ENCODE data around the gene NDST1.

Gene NDST1

GRCh38 chr5:150489360-150490295 is 18.3 kb upstream of the NDST1 start:
- no peak for DNase-seq

DNA sequence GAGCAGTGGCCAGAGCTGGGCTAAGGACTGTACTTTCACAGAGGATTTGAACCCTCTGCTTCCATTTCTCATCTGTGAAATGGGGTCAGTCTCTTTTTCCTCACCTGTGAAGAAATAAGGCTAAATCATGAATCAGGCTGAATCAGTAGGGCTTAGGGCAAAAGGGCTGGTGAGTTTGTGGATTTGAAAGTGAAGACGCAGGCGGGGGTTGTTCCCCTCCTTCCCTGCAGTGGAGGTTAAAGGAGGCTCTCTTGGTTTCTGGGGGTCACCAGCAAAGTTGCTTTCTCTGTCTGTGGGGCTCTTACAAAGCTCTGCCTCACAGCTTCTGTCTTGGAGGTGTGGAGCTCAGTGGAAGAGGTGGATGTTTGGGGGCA is 17.6 kb upstream of the NDST1 start:
- no peak for DNase-seq

GRCh38 chr5:150490754-150491153 is 17.2 kb upstream of the NDST1 start:
- DNase-seq = no peak

DNA sequence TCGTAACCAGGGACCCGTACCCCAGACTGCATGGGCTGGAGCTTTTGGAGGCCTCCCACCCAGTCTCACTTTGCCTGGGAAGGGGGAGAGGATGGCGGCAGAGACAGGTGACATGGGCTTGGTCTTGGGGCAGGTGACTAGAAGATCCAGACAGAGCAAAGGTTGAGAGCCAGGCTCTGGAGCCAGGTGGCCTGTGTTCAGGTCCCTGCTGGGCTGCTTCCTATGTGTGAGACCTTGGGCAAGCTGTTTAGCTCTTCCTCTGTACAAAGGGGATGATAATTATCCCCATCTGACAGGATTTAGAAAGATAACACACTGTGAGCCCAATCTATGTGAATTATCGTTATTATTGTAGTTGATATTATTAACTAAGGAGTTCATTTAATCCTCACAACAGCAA is 16.1 kb upstream of the NDST1 start:
- no peak for DNase-seq

GRCh38 chr5:150492621-150493020 is 15.3 kb upstream of the NDST1 start:
- no peak for DNase-seq

DNA sequence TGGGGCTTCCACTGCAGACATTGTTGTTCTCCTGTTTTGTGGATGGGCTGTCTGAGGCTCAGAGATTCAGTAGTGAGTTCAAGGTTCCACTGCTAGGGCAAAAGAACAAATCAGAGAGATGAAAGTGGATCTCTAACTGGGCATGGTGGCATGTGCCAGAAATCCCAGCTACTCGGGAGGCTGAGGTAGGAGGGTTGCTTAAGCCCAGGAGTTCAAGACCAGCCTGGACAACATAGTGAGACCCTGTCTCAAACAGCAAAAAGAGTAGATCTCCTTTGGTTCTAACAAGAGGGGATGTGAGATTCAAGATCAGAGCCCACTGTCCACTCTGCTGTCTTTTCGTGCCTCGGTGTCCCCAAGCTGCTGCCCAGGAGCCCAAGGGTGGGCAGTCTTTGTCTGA is 11.8 kb upstream of the NDST1 start:
- no peak for DNase-seq

GRCh38 chr5:150496534-150496933 is 11.4 kb upstream of the NDST1 start:
- DNase-seq = no peak

DNA sequence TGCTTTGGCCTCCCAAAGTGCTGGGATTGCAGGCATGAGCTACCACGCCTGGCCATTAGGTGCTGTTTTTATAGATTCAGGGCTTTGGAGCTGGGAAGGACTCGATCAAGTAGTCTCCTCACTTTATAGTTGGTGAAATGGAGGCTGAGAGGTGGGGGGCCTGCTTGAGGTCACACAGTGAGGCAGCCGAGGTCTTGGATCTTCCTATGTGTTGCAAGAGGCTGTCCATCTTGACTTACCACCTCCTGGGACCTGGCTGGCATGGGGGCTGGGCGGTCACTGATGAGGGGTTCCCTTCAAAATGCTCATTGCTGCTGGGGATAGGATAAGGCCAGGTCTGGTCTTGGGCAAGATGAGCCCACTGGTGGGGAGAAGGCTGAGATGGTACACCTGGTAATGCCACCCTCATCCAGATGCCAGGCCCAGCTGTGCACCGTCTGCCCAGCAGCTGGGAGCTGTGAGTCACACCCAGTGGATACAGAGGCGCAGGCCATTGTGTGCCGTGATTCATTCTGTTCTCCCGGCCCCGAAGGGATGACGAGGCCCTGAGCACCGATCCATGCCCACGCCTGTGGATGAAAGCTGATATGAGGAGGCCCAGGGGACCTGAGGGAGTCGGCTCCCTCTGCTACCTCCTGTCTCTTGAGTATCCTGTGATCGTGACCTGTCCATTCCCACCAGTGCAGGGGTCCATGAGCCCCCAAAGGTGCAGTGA is 10.5 kb upstream of the NDST1 start:
- DNase-seq = no peak

GRCh38 chr5:150497989-150498317 is 10.0 kb upstream of the NDST1 start:
- DNase-seq = no peak

GRCh38 chr5:150498501-150498900 is 9.4 kb upstream of the NDST1 start:
- DNase-seq = no peak

GRCh38 chr5:150498971-150499370 is 9.0 kb upstream of the NDST1 start:
- DNase-seq = no peak

DNA sequence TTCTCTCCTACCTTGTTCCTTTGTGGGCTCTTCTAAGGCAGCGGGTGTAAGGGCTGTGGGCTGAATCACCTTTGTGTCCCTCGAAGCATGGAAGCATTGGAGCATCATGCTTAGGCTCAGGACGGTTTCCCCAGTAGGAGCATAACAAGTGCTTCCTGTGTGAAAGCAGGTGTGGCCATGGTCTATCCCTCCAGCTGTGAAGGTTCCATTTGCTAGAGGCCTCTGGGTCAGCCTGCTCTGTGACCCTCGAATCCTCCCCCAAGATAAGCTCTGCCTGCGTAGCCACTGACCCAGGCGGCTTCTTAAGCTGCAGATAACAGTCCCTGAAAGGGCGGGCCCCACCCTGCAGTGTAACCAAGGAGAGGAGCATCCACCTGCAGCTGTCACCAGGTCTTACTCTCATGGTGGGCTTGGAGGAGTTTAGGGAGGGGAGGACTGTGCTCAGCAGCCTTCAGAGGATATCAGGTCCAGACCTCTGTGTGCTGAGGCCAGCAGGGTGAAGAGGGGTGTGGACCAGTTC is 8.4 kb upstream of the NDST1 start:
- no peak for DNase-seq

DNA sequence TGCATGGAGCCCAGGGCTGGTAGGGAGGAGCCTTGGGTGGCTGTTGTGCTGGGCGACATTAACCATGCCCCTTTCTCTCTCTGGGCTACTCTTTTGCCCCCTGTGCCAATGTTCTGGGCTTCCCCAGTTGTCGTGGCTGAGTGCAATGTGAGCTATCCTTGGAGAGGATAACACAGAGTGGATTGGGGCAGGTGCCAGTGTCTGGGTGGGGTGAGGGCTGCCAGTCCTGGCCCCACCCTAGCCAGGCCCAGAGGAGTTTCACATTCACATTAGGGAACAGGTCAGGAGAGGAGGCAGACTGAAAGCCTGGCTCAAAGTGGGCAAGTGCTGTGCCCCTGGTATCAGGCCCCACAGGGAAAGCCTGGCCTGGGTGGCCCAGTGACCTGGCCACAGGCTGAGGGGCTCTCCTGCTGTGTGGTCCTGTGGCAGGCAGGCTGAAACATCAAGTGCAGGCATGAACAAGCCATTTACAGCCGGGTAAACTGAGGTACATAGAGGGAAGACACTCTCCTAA is 7.5 kb upstream of the NDST1 start:
- no peak for DNase-seq

GRCh38 chr5:150500905-150501304 is 7.0 kb upstream of the NDST1 start:
- DNase-seq = no peak

- DNase-seq = no peak
Observed at GRCh38 chr5:150502106-150502505, 5.8 kb upstream of the NDST1 start.

GRCh38 chr5:150502847-150503246 is 5.1 kb upstream of the NDST1 start:
- no peak for DNase-seq

DNA sequence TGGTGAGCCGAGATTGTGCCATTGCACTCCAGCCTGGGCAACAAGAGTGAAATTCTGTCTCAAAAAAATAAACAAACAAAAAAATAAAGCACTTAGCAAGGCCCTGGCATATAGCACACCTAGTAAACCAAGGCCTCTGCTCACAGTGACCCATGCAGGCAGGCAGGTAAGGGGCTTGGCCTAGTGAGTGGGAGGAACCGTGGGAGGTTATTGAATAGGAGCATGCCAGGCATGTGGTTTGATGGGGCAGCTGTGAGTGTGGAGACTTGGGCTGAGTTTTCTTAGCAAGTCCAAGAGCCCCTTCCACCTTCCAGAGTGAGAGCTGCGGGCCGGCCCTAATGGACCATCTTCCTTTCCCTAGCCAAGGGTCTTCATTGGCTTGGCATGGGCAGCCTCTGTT is 4.5 kb upstream of the NDST1 start:
- DNase-seq = no peak

DNA sequence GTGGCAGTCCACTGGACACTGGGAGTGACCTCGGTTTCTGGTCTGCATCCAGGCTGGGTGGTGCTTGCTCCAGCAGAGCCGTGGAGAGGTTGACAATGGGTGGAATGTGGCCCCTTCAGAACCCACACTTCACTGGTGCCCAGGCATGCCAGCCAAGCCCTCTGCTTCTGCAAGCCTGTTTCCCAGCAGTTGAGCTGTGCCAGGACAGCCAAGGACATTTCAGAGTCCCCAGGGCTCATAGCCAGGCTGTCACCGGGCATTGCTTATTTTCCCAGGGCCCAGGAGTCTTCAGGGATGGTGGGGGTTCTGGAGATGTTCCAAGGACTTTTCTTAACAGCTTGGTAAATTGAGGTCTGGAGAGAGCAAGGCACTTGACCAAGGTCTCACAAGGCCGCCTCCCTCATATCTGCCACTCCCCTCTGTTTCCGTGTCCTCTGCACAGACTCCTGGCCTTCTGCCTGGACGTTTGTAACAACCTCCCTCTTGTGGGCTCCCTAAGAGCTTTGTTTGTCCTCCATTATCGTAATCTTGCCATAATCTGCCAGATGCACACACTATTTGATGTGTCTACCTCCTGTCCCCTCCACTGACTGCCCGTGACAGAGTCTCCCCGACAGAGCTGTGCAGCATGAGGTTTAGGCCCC is 3.8 kb upstream of the NDST1 start:
- DNase-seq = no peak

- no peak for DNase-seq
Observed at GRCh38 chr5:150505041-150505511, 2.9 kb upstream of the NDST1 start.

GRCh38 chr5:150505816-150506215 is 2.1 kb upstream of the NDST1 start:
- DNase-seq = no peak

- no peak for DNase-seq
Observed at GRCh38 chr5:150506571-150507473, 1.1 kb upstream of the NDST1 start.

- DNase-seq = no peak
Observed at GRCh38 chr5:150508277-150508640, 328 bp downstream of the NDST1 start.
